ENCODE measurements around the gene PAMR1.
"Not testable (repeated sequence)": the region's sequence is repeated elsewhere in the genome, so short reads cannot be mapped to it uniquely, and the experiment has no call there.

Gene PAMR1

DNA sequence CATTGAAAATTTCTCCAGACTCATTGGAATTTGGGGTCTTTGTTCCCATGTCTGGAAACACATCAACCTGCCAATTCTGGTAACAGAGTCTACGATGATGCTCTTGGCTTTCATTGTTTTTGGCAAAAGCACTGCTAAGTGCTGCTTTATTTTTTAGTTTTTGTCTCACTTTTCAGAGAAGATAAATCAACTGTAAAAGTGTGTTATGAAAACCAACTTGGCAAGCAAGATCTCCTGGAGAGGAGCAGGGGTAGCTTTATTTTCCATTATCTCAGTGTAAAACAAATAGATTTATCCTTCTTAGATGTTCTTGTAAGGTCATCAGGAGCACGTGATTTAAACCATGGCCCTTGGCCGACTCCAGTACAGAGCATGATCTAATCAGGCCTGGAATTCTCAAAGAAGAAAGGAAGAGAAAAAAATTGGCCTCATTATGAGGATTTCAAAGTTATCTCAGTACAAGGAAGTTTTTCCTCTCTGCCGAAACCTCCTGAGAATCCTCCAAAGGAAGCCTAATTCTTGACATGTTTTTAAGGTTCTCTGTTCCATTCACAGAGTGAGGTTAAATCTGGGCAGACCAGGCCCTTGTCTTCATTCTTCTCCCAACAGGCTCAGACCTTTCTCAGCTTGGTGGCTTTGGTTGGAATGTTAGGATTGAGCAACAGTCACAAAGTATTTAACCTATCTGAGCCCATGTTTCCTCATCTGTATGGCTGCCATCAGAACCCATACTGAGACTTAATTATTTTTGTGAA lies 16.4 kb upstream of the PAMR1 start:
- DNase-seq: no peak

DNA sequence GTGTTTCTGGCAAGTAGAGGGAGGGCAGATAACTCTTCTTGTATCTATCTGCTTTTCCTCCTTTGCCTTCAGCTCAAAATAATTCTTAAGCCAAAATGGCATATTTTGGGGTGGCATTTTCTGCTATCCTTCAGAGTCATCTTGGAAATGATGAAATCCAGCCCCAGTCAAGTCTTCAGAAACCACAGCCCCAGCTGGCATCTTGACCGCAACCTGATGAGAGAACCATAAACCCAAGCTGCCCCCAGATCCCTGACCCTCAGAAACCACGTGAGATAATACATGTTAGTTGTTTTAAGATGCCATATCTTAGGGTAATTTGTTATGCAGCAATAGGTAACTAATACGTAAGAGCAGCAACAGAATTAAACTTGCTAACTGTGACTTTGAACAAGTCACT lies 15.1 kb upstream of the PAMR1 start:
- no peak for DNase-seq

DNA sequence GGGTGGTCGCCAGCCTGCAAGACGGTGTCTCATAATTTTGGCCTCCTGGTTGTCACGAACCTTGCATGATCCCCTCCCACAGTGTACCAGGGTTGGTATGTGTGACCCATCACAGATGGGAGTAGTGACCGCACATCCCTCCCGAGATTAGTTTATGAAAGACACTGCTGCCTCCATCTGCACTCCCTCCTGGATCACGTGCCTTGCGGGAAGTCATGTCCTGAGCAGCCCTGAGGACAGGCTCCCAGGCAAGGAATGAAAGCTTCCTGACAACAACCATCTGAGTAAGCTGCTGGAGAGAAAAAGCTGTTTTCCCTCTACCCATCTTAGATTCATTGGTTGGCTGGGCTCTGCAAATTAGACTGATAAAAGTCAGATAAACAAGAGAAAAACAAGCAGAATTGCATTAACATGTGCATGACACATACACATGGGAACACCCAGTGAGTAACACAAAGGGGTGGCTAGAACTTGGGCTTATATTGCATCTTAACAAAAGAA lies 14.4 kb upstream of the PAMR1 start:
- DNase-seq: no peak

DNA sequence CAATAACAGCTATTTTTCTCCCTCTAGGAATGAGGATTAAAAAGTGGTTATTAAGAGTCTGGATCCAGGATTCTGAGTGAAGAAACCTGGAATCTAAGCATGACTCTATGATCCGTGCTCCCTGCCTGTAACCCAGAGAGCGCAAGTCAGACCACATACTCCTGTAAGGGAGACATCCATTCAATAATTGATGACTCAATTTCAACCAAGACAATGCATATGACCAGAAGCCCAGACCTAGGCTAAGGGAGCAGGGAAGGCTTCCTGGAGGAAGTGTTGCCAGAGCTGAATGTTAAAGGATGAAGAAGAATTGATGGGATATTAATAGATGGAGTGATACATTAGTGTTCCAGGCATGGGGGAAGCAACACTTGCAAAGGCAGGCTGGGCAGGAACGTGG lies 13.8 kb upstream of the PAMR1 start:
- no peak for DNase-seq

DNA sequence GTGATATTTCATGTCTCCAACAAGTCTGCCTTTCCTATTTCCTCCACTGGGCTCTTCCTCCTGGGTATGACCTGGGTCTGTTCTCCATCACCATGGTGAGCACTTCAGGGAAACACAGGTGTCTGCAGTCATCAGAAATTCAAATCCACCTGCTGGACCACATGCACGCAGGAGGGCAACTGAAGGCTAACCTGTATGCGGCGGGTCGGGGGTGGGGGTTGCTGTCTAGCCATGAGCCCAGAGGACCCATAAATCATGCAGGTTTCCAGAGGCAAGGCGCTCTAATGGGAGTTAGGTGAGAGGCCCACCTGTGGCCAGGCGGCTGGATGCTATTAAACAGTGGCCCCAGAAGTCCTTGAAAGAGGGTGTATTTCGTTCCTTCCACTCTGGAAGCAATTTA lies 11.1 kb upstream of the PAMR1 start:
- no peak for DNase-seq

DNA sequence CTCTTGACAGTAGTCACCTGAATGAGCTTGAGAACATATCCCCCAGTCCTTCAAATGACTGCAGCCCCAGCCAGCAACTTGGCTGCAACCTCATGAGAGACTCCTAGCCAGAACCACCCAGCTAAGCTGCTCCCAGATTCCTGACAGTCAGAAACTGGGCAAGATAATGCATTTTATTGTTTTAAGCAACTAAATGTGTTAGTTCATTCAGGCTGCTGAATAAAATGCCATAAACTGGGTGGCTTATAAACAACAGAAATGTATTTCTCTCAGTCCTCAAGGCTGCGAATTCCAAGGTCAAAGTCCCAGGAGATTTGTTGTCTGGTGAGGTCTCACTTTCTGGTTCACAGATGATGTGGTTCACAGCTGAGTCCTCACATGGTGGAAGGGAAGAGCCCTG lies 5.8 kb upstream of the PAMR1 start:
- DNase-seq: no peak

DNA sequence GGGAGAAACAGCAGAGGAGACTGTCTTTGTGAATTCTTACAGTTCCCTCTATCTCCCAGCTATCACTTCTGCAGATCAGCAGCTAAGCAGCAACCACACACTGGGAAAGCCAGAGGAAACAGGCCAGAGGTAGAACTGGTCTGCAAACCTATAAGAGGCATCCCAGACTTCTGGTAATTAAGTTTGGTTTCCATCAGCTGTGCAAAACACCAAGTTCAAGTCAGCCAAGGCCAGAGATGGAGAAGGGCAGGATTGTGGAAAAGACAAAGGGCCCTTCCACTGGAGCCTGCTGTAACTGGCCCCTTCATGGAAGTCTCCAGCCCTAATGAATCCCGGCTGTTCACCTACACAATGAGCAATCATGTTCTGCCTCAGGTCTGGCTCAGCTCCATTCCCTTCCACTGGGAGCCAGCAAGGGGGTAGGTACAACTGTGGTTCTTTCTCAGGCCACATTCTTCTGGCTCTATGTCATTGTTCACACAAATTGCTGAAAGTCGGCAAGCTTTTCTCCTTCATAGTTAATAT lies 4.6 kb upstream of the PAMR1 start:
- DNase-seq: no peak

DNA sequence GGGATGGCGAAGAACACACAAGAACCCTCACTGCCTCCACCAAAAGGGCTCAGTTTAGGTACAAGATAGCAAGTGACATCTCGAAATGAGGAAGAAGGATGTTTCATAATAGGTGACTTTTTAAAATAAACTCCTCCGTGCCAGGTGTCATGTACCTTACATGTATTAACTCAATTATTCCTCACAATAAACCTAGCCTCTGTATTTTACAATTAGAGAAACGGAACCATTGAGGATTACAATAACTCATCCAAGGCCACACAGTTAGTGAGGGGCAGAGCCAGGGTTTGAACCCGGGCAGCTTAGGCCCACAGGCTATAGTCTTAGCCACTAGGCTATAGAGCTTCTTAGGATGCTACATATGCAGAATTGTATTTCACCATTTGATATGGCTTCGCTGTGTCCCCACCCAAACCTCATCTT lies 965 bp upstream of the PAMR1 start:
- no peak for DNase-seq

DNA sequence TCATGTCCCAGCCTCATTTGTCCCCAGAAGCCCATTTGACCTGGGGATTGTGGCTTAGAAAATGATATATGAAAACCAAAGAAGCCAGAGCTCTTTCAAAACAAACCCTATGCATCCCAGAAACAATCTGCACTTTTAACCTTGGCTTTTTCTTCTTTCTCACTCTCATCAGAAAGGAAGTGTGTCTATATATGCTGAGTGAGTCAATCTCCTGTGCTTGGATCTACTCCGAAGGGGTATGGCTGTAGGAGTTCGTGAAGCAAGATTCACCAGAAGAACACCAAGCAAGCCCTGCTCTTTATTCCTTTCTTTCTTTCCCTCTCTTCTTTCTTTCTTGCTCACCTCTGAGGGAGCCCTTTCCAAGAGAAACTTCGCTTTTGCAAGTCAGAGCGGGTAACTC lies 636 bp downstream of the PAMR1 start:
- no peak for DNase-seq

DNA sequence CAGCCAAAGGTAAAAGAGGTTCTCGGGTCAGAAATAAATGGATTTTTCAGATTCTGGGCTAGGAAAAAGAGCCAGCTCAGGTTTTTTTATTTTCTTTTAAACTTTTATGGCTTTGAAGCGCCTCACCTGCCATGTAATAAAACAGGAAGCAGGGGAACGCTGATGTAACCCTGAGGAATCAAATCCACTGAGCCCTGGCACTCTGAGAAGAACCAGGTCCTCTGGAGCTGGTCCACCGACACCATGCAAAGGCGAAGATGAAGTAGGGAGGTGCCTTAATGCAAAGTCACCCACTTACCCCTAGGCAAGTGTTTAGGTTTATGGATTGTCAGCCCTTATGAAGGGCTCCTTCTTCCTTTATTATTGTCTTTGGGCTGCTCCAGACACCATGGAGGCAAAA lies 1.6 kb downstream of the PAMR1 start:
- no peak for DNase-seq

DNA sequence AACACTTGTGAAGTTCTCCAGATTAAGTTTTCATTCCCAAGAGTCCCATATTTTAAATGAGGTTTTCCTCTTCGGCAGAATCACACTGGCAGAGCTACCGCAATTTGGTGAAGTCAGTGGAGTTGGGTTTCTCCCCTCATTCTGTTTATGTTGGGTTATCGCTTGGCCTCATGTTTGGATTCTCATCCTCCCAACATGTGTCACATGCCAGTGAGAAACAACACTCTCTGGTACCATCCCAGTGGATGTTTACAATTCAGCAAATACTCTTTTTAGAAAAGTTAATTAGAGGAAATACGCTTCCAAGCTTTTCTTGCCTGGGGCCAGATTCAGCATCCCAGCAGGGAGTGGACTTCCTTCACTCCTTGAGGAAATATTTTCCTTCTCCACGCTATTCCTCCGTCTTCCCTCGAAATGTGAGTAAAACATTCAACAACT lies 2.1 kb downstream of the PAMR1 start:
- no peak for DNase-seq

DNA sequence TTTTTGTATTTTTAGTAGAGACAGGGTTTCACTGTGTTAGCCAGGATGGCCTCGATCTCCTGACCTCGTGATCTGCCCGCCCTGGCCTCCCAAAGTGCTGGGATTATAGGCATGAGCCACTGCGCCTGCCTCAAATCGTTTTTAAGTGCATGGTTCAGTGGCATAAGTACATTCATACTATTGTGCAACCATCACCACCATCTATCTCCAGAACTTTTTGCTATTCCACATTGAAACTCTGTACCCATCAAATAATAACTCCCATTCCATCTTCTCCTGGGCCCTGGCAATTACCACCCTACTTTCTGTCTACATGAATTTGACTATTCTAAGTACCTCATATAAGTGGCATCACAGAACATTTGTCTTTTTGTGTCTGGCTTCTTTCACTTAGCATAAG lies 3.3 kb downstream of the PAMR1 start:
- DNase-seq: not testable (repeated sequence)

DNA sequence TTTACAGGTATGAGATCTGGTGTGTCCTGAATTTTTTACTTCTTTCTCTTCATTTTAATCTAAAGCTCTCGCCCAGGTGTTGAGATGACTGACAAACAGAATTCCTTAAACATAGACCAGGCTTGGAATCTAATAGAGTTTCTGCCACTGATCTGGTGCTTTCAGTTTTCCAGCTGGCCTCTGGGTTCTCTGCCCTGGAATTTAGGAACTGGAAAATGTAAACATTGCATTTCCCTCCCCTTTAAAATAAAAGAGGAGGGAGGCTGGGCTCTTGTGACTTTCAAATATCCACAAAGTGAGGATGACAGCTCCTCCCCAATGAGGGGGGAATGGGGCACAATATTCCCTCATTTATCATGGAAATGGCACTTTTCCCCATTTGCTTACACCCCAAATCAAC lies 5.0 kb downstream of the PAMR1 start:
- no peak for DNase-seq

DNA sequence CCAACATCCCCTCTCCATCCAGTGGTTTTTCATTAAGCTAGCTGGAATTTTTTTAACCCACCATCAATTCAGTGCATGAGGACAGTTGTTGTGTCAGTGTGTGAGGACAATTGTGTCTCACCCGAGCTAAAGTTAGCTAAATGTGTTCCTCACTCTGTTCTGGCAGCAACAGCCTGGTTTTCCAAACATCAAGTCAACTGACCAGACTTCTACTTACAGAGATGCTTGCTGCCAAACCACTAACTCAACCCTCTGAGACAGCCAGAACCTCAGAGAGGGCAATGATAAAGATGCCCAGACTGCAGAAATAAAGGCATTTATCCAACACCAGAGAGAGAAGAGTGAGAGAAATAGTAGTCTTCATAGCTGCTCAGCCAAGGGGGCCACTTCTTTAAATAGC lies 6.7 kb downstream of the PAMR1 start:
- DNase-seq: no peak

DNA sequence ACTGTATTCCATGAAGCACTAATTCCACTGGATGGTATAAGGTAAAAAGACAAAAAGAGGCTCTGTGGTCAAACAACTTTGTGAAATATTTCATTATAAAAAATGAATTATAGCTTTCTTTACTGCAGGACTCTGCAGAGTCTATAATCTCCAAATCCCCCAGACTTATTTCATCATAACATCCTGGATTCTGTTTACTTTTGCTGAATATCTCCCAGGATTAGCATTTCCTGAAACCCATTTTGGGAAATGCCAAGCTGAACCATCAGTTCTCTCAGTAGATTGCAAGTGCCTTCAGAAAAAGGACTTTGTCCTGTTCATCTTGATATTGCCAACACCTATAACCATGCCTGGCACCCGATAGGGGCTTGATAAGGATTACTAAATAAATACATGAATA lies 7.9 kb downstream of the PAMR1 start:
- DNase-seq: no peak

DNA sequence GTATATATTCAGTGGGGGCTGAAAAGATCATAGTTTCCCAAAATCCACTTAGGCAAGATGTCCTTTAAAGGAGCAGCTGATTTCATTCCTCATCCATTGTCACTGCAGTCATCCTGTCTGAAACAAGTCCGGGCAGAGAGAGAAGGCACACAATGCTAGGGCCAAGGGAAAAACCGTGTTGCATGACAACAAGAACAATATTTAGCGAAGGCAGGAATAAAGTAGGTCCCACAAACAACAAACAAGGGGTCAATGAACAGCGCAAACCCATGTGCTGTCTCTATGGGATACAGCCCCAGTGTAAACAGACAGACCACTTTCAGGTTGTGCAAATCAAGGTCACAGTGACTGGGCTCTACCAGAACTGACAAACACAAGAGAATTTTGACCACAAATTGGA lies 9.0 kb downstream of the PAMR1 start:
- DNase-seq: no peak

DNA sequence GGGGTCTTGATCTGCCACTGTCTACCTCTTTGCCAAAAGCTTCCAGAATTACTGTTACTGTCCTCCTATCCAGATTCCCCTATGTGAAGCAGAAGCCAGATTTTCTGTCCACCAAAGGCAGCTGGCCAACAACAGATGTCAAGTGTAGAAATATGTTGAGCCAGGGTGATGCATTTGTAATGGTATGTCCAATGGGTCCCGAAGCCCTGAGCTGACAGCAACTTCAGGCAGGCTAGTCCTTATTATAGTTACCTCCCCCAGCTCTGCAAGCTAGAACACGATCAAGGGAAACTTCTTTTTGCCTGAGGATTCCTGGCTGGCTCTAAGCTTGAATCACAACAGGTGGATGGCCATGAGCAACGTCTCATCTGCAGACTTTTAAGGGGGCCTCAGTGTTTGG lies 10.2 kb downstream of the PAMR1 start:
- no peak for DNase-seq

DNA sequence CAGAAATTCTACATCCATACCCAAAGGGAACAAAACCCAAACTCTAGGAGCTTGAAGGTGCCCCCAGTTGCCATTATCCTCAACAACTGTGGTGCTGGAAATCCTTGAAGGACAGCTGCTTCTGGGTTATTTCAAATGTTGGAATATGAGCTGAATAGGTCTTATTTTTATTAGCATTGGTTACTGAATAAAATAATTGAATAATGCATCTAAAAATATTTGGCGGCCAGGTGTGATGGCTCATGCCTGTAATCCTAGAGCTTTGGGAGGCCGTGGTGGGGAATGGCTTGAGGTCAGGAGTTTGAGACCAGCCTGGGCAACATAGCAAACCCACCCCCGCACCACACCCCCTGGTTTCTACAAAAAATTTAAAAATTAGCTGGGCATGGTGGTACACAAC lies 10.9 kb downstream of the PAMR1 start:
- no peak for DNase-seq

DNA sequence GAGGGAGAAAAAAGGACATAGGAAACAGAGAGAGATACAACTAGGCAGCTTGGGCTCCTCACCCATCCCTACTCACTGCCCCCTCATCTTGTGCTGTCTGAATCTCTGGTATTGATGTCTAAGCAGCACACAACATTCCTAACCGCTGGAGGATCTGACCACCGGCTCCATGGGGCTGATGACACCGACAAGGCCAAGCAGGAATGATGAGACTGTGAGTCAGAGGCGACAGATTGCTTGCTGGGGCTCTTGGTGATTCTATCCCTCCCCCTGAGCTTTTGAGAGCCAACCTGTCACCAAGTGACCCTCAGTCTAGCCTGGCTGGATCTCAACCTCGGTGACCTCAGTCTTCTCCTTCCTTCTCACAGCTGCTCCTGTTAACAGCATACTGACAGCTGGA lies 13.8 kb downstream of the PAMR1 start:
- DNase-seq: no peak

DNA sequence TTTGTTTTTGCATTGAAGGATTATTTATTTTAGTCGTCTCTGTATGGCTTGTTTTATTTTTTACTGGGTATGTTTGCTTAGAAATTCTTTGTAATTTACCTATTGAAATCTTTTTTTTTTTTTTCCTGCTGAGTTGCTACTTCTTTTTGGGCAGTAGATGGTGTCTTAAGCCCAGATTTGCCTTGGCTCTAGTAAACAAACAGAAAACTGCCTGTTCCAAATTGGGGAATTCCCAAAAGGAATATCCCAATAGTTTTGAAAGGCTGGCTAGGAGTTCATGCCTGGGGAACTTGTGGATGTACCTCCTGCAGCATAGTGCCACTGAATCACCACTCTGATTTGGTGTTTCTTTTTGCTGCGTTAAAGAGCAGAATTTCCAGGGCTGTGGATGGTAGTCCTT lies 17.7 kb downstream of the PAMR1 start:
- DNase-seq: no peak

DNA sequence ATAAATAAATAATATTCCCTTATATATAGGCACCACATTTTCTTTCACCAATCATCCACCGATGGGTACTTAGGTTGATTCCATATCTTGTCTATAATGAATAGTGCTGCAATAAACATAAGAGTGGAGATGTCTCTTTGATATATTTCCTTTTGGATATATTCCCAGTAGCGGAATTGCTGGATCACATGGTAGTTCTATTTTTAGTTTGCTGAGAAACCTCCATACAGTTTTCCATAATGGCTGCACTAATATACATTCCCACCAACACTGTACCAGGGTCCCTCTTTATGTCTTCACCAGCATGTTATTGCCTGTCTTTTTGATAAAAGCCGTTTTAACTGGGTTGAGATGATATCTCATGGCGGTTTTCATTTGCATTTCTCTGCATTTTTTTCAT lies 23.6 kb downstream of the PAMR1 start:
- DNase-seq: no peak

DNA sequence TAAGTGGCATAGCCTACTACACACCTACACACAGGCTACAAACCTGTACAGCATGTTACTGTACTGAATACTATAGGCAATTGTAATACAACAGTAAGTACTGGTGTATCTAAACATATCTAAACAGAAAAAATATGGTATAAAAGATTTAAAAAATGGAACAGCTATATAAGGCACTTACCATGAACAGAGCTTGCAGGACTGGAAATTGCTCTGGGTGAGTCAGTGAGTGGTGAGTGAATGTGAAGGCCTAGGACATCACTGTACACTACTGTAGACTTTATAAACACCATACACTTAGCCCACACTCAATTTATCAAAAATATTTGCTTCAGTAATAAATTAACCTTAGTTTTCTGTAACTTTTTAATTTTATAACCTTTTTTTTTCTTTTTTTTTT lies 24.7 kb downstream of the PAMR1 start:
- no peak for DNase-seq

DNA sequence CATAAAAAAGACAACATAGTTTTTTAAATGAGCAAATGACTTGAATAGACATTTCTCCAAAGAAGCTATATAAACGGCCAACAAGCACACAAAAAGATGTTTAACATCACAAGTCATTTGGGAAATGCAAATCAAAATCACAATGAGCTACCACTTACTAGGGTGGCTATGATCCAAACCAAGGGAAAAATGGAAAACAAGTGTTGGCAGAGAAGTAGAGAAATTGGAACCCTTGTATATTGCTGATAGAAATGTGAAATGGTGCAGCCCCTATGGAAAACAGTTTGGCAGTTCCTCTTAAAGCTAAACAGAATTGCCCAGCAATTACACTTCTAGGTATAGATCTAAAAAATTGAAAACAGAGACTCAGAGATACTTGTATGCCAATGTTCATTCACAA lies 29.0 kb downstream of the PAMR1 start:
- no peak for DNase-seq

DNA sequence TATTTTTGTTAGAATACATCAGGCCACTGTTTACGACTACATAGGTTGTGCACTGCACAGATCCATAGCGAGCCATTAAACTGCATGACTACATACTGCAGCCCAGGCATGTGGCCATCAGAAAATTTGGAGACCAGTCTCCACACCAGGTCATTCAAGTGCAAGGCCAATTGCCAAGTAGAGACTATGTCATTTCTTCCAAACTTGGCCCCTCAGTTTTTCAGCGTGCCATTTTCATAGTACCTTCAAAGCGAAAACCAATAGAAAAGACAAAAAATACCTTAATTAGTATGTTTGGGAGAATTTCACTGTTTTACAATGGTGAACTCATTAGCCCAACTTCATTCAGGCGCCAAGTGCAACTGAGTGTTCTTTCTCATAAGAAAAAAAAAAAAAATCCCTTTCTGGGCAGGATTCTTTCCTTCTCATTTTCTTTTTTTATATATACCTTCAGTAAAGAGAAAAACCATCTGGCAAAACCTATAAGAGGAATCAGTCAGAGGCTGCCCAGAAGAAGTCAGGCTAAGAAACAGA lies 30.4 kb downstream of the PAMR1 start:
- DNase-seq: no peak
